Measurements from ENCODE around the gene EXOC2. TPM values are rescaled to one million over a fixed set of nuclear protein-coding genes. Genes with fewer than 3 reads are reported as not detected.
"Not testable (repeated sequence)": the region's sequence is repeated elsewhere in the genome, so short reads cannot be mapped to it uniquely, and the experiment has no call there.

The EXOC2 gene
- total and polyA plus RNA-seq, 2 donors: 11.8 to 29.9 TPM

DNA sequence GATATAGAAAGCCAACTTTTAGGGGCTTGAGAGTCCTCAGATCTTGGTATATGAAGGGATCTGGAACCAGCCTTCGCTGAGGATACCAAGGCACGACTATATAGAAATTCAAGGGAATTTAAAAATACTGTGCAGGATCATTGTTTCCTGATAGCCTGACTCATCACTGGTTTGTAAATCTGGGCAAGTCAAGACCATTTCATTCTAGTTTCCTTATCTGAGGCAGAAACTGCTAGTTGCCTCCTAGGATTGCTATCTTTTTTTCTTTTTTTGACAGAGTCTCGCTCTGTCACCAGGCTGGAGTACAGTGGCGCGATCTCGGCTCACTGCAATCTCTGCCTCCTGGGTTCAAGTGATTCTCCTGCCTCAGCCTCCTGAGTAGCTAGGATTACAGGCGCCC, 131.6 kb downstream of the EXOC2 start:
- H3K4me1 ChIP-seq (ENCODE audit: insufficient read depth); H3K36me3 ChIP-seq (ENCODE audit: insufficient read depth); H3K27ac ChIP-seq (ENCODE audit: low read depth); H3K4me3 ChIP-seq (ENCODE audit: low read depth, low read length); DNase-seq (ENCODE audit: extremely low spot score): not testable (repeated sequence)
- 91% methylated on average over 7 of the region's 7 CpGs for WGBS

DNA sequence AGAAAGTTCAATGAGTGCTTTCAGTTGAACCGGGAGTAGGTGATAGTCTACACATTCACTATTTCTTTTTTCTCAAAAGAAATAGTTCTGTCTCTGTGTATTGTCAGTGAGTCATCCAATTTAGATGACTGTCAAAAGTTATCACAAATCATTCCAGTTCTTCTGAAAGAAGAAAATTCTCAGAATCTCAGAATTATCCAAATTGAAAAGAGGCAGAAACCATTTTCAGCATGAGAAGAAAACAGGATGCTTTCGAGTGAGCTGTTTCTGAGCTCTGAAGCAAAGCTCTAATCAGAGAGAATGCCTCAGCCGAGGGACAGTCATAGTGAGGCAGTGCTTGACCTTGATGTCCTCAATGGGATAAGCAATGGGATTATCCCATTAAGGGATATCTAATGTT, 134.0 kb downstream of the EXOC2 start:
- WGBS: 82% methylated on average over 3 of the region's 3 CpGs
- no peak for DNase-seq (ENCODE audit: extremely low spot score)
- H3K27ac ChIP-seq (ENCODE audit: low read depth): no peak overlapping the region
- H3K36me3 ChIP-seq (ENCODE audit: insufficient read depth): peaks cover 2% of the 10 kb centered on the region
- H3K4me3 ChIP-seq (ENCODE audit: low read depth, low read length): no peak overlapping the region
- no peaks in the 10 kb centered on the region for H3K4me1 ChIP-seq (ENCODE audit: insufficient read depth)

DNA sequence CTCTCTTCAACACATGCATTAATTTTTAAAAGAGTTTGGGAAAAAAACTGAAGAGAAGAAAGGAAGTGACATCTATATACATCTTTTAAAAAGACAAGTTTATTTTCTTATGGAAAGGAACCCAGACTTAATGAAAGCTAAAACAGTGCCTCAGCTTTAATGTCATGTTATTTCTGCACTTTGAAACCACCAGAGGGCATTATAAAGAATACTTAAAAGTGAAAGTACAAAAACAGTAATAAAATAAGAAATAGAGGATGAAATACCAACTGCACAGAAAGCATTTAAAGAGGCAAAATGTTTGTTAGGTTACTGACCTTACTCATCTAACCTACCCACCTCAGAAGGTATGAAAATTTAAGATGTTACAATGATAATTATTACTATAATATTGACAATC, 134.8 kb downstream of the EXOC2 start:
- no peaks in the 10 kb centered on the region for H3K4me1 ChIP-seq (ENCODE audit: insufficient read depth)
- peaks cover under 1% of the 10 kb centered on the region for H3K36me3 ChIP-seq (ENCODE audit: insufficient read depth)
- H3K4me3 ChIP-seq (ENCODE audit: low read depth, low read length): no peak overlapping the region
- no peak overlapping the region for H3K27ac ChIP-seq (ENCODE audit: low read depth)
- DNase-seq (ENCODE audit: extremely low spot score): no peak

DNA sequence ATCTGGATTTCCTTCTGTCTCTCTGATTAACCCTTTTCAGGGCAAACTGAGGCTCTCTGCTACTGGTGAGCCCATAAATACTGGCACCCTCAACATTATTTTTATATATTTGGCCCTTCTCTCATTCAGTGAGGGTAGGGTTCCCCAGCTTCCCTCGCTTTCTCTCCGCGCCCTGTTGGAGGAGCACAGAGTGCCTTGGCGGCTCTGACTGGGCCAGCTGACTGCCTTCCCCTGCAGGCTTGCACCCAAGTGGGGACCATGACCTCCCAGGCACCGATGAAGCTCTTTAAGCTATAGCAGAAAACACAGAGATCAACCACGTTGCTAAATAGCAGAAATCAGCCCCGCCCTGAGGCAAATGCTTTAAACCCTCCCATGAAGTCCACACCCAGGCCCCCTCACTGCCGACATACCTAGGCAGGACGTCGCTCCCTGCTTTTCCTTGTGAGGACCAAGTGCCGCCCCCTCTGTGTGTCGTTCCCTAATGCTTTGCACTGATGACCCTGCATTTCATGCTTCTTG, 141.0 kb downstream of the EXOC2 start:
- Histone ChIP-seq H3K4me3 (ENCODE audit: low read depth, low read length) (no peak overlapping the region), H3K4me1 (ENCODE audit: insufficient read depth) (no peaks in the 10 kb centered on the region), H3K27ac (ENCODE audit: low read depth) (no peak overlapping the region), H3K36me3 (ENCODE audit: insufficient read depth) (peaks cover 2% of the 10 kb centered on the region)
- DNase-seq (ENCODE audit: extremely low spot score): no peak
- WGBS: 92% methylated on average over 12 of the region's 12 CpGs

DNA sequence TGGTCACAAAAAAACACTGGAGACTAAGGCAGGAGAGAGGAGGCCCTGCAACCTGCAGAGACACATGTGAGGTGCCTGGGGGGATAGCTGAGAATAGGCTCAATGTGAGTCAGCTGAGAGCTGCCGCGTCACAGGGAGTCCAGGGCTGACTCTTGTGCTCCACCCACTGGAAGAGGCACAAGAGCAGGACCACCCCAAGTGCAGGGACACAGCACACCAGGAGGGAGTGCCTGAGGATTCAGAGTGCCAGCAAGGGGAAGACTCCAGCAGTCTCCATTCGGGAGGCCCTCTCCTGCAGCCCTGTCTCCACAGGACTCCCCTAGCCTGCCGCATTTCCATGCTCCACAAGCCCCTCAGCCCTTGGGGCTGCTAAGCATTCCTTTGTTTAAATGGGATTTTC, 141.5 kb downstream of the EXOC2 start:
- DNase-seq (ENCODE audit: extremely low spot score): no peak
- Histone ChIP-seq H3K4me3 (ENCODE audit: low read depth, low read length) (no peak overlapping the region), H3K27ac (ENCODE audit: low read depth) (no peak overlapping the region), H3K36me3 (ENCODE audit: insufficient read depth) (peaks cover 2% of the 10 kb centered on the region), H3K4me1 (ENCODE audit: insufficient read depth) (no peaks in the 10 kb centered on the region)
- 69% methylated on average over 4 of the region's 4 CpGs for WGBS

DNA sequence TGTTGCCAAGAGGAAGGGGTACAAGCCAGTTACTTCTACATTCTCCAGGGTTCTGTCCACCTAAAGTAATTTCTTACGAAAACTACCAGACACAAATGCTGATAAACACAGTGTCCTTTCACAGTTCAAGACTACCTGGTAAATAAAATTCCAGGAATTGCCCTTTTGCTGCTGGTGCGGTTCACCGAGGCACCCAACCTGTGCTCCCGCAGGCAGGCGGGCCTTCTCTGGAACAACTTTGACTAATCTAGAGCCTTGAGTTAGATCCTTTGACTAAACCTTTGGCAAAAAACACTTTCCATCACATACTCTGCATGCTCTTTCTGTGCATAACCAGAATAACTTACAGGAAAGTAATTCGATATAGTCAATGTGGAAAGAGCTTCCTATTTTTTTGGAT, 143.0 kb downstream of the EXOC2 start:
- Histone ChIP-seq H3K27ac (ENCODE audit: low read depth) (no peak overlapping the region), H3K4me1 (ENCODE audit: insufficient read depth) (no peaks in the 10 kb centered on the region), H3K4me3 (ENCODE audit: low read depth, low read length) (no peak overlapping the region), H3K36me3 (ENCODE audit: insufficient read depth) (peaks cover 2% of the 10 kb centered on the region)
- DNase-seq (ENCODE audit: extremely low spot score): no peak
- WGBS: 95% methylated on average over 6 of the region's 6 CpGs

DNA sequence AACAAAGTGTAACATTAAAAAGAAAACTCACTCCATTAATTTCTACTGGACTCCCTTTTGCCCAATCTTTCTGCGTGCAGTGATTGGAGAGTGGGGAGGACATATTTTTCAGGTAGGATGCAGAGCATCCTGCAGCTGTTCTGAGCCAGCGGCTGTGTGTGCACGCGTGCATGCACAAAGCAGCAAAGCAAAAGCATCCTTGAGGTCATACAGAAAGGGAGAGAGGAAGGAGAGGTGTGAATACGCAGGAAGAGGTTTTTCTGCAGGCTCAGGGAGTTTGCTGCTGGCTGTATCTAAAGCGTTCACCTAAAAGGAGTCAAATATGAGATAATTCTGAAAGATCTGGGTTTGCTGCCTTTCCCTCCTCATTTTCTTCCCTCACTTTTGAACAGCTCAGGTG, 144.4 kb downstream of the EXOC2 start:
- WGBS: 91% methylated on average over 6 of the region's 6 CpGs
- Histone ChIP-seq H3K27ac (ENCODE audit: low read depth) (no peak overlapping the region), H3K4me3 (ENCODE audit: low read depth, low read length) (no peak overlapping the region), H3K36me3 (ENCODE audit: insufficient read depth) (peaks cover 2% of the 10 kb centered on the region), H3K4me1 (ENCODE audit: insufficient read depth) (no peaks in the 10 kb centered on the region)
- DNase-seq (ENCODE audit: extremely low spot score): no peak

DNA sequence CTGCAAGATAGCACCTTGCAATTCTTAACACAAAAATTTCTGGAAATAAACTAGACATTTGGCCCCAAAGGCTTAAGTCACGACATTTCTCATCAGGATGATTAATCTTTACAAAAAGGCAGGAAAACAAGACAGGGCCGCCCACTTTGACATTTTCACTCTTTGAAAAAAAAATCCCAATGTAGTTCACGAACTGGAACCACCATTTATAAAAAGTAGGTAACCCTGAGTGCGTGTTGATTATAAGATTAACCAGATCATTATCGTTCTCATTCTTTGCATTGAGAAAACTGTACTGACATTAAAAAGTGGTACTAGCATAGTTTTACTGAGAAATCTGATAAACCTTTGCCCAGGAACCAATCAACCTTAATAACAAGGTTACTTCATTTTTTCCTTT, 144.8 kb downstream of the EXOC2 start:
- no peak overlapping the region for H3K4me3 ChIP-seq (ENCODE audit: low read depth, low read length)
- DNase-seq (ENCODE audit: extremely low spot score): no peak
- H3K27ac ChIP-seq (ENCODE audit: low read depth): no peak overlapping the region
- peaks cover 2% of the 10 kb centered on the region for H3K36me3 ChIP-seq (ENCODE audit: insufficient read depth)
- WGBS: 90% methylated on average over 5 of the region's 5 CpGs
- no peaks in the 10 kb centered on the region for H3K4me1 ChIP-seq (ENCODE audit: insufficient read depth)

DNA sequence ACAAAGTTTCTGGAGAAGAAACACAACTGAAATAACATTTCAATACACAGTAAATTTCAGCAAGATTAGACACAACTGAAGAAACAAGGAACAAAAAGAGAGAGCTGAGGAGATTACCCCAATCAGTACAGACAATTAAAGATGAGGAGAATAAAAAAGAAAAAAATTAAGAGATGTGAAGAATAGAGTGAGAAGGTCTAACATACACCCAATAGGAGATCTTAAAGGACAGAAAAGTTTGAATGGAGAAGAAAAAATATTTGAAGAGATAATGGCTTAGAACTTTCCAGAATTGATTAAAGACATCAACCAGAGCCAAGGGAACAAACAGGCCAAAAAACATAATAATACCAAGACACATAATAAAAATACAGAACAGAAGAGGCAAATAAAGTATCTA, 152.4 kb downstream of the EXOC2 start:
- peaks cover 2% of the 10 kb centered on the region for H3K36me3 ChIP-seq (ENCODE audit: insufficient read depth)
- no peak for DNase-seq (ENCODE audit: extremely low spot score)
- no peaks in the 10 kb centered on the region for H3K4me1 ChIP-seq (ENCODE audit: insufficient read depth)
- no peak overlapping the region for H3K27ac ChIP-seq (ENCODE audit: low read depth)
- no peak overlapping the region for H3K4me3 ChIP-seq (ENCODE audit: low read depth, low read length)

DNA sequence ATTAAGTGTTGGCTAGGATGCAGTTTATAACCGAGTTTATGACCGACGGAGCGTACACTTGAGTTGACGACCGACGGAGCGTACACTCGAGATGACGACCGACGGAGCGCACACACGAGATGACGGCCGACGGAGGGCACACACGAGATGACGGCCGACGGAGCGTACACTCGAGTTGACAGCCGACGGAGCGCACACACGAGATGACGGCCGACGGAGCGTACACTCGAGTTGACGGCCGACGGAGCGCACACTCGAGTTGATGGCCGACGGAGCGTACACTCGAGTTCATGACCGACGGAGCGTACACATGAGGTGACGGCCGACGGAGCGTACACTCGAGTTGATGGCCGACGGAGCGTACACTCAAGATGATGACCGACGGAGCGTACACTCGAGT, 155.8 kb downstream of the EXOC2 start:
- no peaks in the 10 kb centered on the region for H3K4me1 ChIP-seq (ENCODE audit: insufficient read depth)
- DNase-seq (ENCODE audit: extremely low spot score): no peak
- no peak overlapping the region for H3K27ac ChIP-seq (ENCODE audit: low read depth)
- no peak overlapping the region for H3K4me3 ChIP-seq (ENCODE audit: low read depth, low read length)
- 97% methylated on average over 56 of the region's 56 CpGs for WGBS
- no peaks in the 10 kb centered on the region for H3K36me3 ChIP-seq (ENCODE audit: insufficient read depth)

DNA sequence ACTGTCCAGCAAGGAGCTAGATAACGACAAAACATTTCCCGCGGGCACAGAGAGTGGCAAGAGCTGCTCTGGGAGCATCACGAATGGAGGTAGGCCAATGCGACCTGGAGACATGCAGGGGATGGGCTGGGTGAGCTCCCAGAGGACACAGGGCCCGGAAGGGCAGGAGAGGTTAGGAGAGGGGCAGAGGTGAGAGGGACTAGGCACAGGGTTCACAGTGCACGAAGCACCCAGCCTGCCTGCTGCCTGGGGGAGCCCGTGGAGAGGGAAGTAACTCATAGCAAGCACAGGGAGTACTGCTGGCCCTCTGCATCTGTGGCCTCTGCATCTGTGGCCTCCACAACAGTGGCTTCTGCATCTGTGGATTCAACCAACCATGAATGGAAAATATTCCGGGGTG, 162.5 kb downstream of the EXOC2 start:
- no peak overlapping the region for H3K27ac ChIP-seq (ENCODE audit: low read depth)
- no peaks in the 10 kb centered on the region for H3K4me1 ChIP-seq (ENCODE audit: insufficient read depth)
- no peaks in the 10 kb centered on the region for H3K36me3 ChIP-seq (ENCODE audit: insufficient read depth)
- H3K4me3 ChIP-seq (ENCODE audit: low read depth, low read length): no peak overlapping the region
- 93% methylated on average over 9 of the region's 9 CpGs for WGBS
- no peak for DNase-seq (ENCODE audit: extremely low spot score)

DNA sequence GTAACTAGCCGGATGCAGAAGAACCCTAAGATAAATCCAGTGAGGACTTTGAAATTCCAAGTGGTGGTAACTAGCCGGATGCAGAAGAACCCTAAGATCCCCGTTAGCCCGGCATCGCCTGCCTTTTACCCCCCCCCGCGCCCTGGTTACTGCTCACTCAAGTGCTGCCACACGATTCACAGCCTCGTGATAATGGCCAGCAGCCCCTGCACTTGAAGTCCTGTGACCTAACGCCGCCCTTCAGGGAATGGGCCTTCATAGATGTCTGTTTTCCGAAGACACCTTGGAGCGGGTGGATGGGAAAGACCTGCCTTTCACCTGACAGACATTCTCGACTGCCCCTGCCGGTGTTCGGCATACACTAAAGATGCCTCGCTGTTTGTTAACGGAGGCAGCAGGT, 163.9 kb downstream of the EXOC2 start:
- Histone ChIP-seq H3K36me3 (ENCODE audit: insufficient read depth) (peaks cover 2% of the 10 kb centered on the region), H3K4me3 (ENCODE audit: low read depth, low read length) (no peak overlapping the region), H3K27ac (ENCODE audit: low read depth) (no peak overlapping the region), H3K4me1 (ENCODE audit: insufficient read depth) (no peaks in the 10 kb centered on the region)
- WGBS: 94% methylated on average over 18 of the region's 18 CpGs
- DNase-seq (ENCODE audit: extremely low spot score): no peak

DNA sequence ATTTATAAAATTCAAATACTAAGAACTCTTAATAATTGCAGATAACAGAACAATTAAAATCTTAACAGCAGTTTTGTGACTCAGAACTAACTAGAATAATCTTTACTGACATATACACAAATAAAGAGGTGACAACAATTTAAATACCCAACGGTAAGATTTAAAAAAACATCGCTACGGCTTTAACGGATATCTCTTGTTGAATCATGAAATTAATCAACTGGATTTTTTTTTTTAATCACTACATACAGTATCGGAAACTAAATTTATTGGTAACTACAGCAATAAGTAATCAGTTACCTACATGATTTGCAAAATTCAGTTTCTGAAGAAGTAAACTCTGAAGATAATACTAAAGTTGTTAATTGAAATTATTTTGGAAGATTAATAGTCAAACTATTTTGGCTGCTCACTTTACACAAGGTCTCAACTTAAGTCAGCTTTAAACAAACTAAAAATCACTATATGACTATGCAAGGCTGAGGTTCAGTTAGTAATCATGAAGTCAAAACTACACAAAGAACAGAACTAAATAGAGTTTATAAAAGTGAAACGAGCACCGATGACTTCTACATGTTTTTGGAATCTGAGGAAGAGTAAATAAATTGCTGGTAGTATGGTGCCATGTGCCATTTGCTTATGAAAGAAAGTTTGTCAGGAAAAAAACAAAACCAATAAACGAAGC, 164.8 kb downstream of the EXOC2 start:
- H3K36me3 ChIP-seq (ENCODE audit: insufficient read depth): peaks cover 2% of the 10 kb centered on the region

DNA sequence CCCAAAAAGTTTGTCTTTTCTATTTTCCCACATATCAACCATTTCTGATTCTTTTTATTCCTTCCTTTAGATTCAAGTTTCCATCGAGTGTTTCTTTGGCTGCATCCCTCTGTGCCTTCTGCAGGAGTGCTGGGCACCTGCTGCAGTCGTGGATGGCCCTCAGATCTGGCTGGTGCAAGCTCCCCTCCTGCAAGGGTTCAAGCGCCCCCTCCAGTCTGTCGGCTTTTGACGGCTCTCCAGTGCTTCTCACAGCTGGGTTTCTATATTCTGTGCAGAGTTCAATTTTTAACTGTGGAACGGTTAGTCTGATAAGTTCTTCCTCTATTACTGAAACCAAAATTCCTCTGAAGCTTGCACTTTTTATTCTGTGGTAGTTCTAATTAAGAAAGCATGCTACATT, 168.1 kb downstream of the EXOC2 start:
- no peak for DNase-seq (ENCODE audit: extremely low spot score)
- H3K4me3 ChIP-seq (ENCODE audit: low read depth, low read length): no peak overlapping the region
- H3K36me3 ChIP-seq (ENCODE audit: insufficient read depth): peaks cover 2% of the 10 kb centered on the region
- 67% methylated on average over 6 of the region's 6 CpGs for WGBS
- H3K27ac ChIP-seq (ENCODE audit: low read depth): no peak overlapping the region
- H3K4me1 ChIP-seq (ENCODE audit: insufficient read depth): no peaks in the 10 kb centered on the region

More for the DNA sequence above, 164.8 kb downstream of the EXOC2 start:
- 87% methylated on average over 8 of the region's 8 CpGs for WGBS
- no peak overlapping the region for H3K27ac ChIP-seq (ENCODE audit: low read depth)
- no peaks in the 10 kb centered on the region for H3K4me1 ChIP-seq (ENCODE audit: insufficient read depth)
- no peak for DNase-seq (ENCODE audit: extremely low spot score)
- no peak overlapping the region for H3K4me3 ChIP-seq (ENCODE audit: low read depth, low read length)

DNA sequence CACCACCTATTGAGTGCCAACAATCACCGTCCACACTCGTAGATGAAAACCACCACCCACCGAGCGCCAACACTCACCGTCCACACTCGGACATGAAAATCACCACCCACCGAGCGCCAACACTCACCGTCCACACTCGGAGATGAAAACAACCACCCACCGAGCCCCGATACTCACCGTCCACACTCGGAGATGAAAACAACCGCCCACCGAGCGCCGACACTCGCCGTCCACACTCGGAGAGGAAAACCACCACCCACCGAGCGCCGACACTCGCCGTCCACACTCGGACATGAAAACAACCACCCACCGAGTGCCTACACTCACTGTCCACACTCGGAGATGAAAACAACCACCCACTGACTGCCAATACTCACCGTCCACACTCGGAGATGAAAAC, 172.1 kb downstream of the EXOC2 start:
- Histone ChIP-seq H3K27ac (ENCODE audit: low read depth) (no peak overlapping the region), H3K4me3 (ENCODE audit: low read depth, low read length) (no peak overlapping the region), H3K36me3 (ENCODE audit: insufficient read depth) (peaks cover 2% of the 10 kb centered on the region), H3K4me1 (ENCODE audit: insufficient read depth) (no peaks in the 10 kb centered on the region)
- no peak for DNase-seq (ENCODE audit: extremely low spot score)
- 95% methylated on average over 31 of the region's 31 CpGs for WGBS

Measured in urinary bladder (tissue), 4 donors.